H9 (cell line): ENCODE data around the gene GFPT1. TPM values are rescaled to one million over a fixed set of nuclear protein-coding genes. Genes with fewer than 3 reads are reported as not detected.

Experiments used
- DNase-seq: peaks from one replicate; pipeline ENCODE4 v3.0.0-alpha.2; 2017
- H2AFZ ChIP-seq: one replicate; pipeline ENCODE4 v1.6.1; 2013; ENCODE audit warnings: mild to moderate bottlenecking, low read length, control low read depth, moderate library complexity
- H2AK5ac ChIP-seq: 2 replicates; pipeline ENCODE4 v1.6.1; 2013; ENCODE audit warnings: low read length, control low read depth, mixed read lengths; ENCODE audit not compliant: insufficient read length
- H2BK120ac ChIP-seq: one replicate; pipeline ENCODE4 v1.6.1; 2013; ENCODE audit warnings: low read depth, mild to moderate bottlenecking, low read length, control low read depth, inconsistent platforms; ENCODE audit not compliant: poor library complexity, severe bottlenecking
- H2BK12ac ChIP-seq: 2 replicates; pipeline ENCODE4 v1.6.1; 2013; ENCODE audit warnings: low read length, control low read depth, mixed read lengths, low read depth; ENCODE audit not compliant: insufficient read length
- H2BK15ac ChIP-seq: 2 replicates; pipeline ENCODE4 v1.6.1; 2013; ENCODE audit warnings: low read depth, low read length, control low read depth
- H2BK20ac ChIP-seq: one replicate; pipeline ENCODE4 v1.6.1; 2013; ENCODE audit warnings: low read depth, mild to moderate bottlenecking, low read length, control low read depth, inconsistent platforms; ENCODE audit not compliant: poor library complexity, severe bottlenecking
- H2BK5ac ChIP-seq: 2 replicates; pipeline ENCODE4 v1.6.1; 2013; ENCODE audit warnings: low read length, control low read depth, mixed read lengths; ENCODE audit not compliant: insufficient read length
- H3K14ac ChIP-seq: 2 replicates; pipeline ENCODE4 v1.6.1; 2013; ENCODE audit warnings: low read length, control low read depth; ENCODE audit not compliant: insufficient read depth
- H3K18ac ChIP-seq: 2 replicates; pipeline ENCODE4 v1.6.1; 2013; ENCODE audit warnings: low read depth, mild to moderate bottlenecking, mixed read lengths, low read length, control low read depth; ENCODE audit not compliant: insufficient read length
- H3K23ac ChIP-seq: 2 replicates; pipeline ENCODE4 v1.6.1; 2013; ENCODE audit warnings: low read length, control low read depth, mixed read lengths, low read depth; ENCODE audit not compliant: insufficient read length
- H3K23me2 ChIP-seq: 2 replicates; pipeline ENCODE4 v1.6.1; 2013; ENCODE audit warnings: low read depth, mild to moderate bottlenecking, mixed read lengths, low read length, control low read depth; ENCODE audit not compliant: insufficient read length, poor library complexity, severe bottlenecking
- H3K27ac ChIP-seq: 2 replicates; pipeline ENCODE4 v1.5.1; 2013; ENCODE audit warnings: low read length, control low read depth, mixed read lengths, low read depth; ENCODE audit not compliant: insufficient read length
- H3K27me3 ChIP-seq: 2 replicates; pipeline ENCODE4 v1.6.1; 2013; ENCODE audit warnings: low read length, control low read depth, inconsistent platforms; ENCODE audit not compliant: insufficient read depth
- H3K4ac ChIP-seq: 2 replicates; pipeline ENCODE4 v1.6.1; 2013; ENCODE audit warnings: low read depth, mild to moderate bottlenecking, control low read depth, inconsistent platforms, low read length, moderate library complexity
- H3K4me1 ChIP-seq: 2 replicates; pipeline ENCODE4 v1.6.1; 2013; ENCODE audit warnings: low read length, control low read depth, inconsistent platforms; ENCODE audit not compliant: insufficient read depth
- H3K4me2 ChIP-seq: 2 replicates; pipeline ENCODE4 v1.6.1; 2013; ENCODE audit warnings: low read length, control low read depth, mixed read lengths; ENCODE audit not compliant: insufficient read length, insufficient read depth
- H3K56ac ChIP-seq: 2 replicates; pipeline ENCODE4 v1.6.1; 2013; ENCODE audit warnings: low read depth, mild to moderate bottlenecking, mixed read lengths, low read length, control low read depth; ENCODE audit not compliant: insufficient read length
- H3K79me1 ChIP-seq: 2 replicates; pipeline ENCODE4 v1.6.1; 2013; ENCODE audit warnings: low read depth, mild to moderate bottlenecking, moderate library complexity, low read length, control low read depth, inconsistent platforms; ENCODE audit not compliant: insufficient read depth, poor library complexity, severe bottlenecking
- H3K79me2 ChIP-seq: 2 replicates; pipeline ENCODE4 v1.6.1; 2013; ENCODE audit warnings: low read length, control low read depth, inconsistent platforms; ENCODE audit not compliant: insufficient read depth
- H3K9ac ChIP-seq: 2 replicates; pipeline ENCODE4 v1.6.1; 2013; ENCODE audit warnings: low read length, control low read depth, mixed read lengths; ENCODE audit not compliant: insufficient read length; ENCODE audit errors: extremely low read depth
- H3K9me3 ChIP-seq: one replicate; pipeline ENCODE4 v1.6.1; 2013; ENCODE audit warnings: low read depth, low read length, inconsistent platforms; ENCODE audit not compliant: control insufficient read depth
- H3T11ph ChIP-seq: one replicate; pipeline ENCODE4 v1.6.1; 2013; ENCODE audit warnings: mild to moderate bottlenecking, low read length, control low read depth, inconsistent platforms
- H4K20me1 ChIP-seq: one replicate; pipeline ENCODE4 v1.6.1; 2013; ENCODE audit not compliant: control insufficient read depth, insufficient read length, insufficient read depth
- H4K5ac ChIP-seq: 2 replicates; pipeline ENCODE4 v1.6.1; 2013; ENCODE audit warnings: low read depth, mild to moderate bottlenecking, mixed read lengths, low read length, control low read depth; ENCODE audit not compliant: insufficient read length
- H4K8ac ChIP-seq: replicated peaks from 2 replicates; pipeline ENCODE4 v1.6.1; 2013; ENCODE audit warnings: low read length, control low read depth, mixed read lengths, low read depth; ENCODE audit not compliant: insufficient read length
- H4K91ac ChIP-seq: 2 replicates; pipeline ENCODE4 v1.6.1; 2013; ENCODE audit warnings: low read depth, mild to moderate bottlenecking, moderate library complexity, mixed read lengths, low read length, control low read depth; ENCODE audit not compliant: insufficient read length
- H3K27ac Mint-ChIP-seq, 3 experiments: 2 replicates in 2 of 3; 3 replicates in 1 of 3; pipeline ENCODE4 v1.8.0; 2020 to 2021; ENCODE audit warnings: mixed read lengths in 3 of 3, mild to moderate bottlenecking in 1 of 3, moderate library complexity in 1 of 3
- H3K27me3 Mint-ChIP-seq: 2 replicates; pipeline ENCODE4 v1.8.0; 2021; ENCODE audit warnings: low read depth, mild to moderate bottlenecking, moderate library complexity, mixed read lengths
- H3K36me3 Mint-ChIP-seq, 3 experiments: 2 replicates in 2 of 3; 3 replicates in 1 of 3; pipeline ENCODE4 v1.8.0; 2020 to 2021; ENCODE audit warnings: low read depth in 3 of 3, mixed read lengths in 3 of 3; ENCODE audit not compliant: insufficient read depth in 1 of 3
- H3K4me1 Mint-ChIP-seq, 2 experiments: 2 replicates each; pipeline ENCODE4 v1.8.0; 2020; ENCODE audit warnings: mixed read lengths in 2 of 2
- H3K4me3 Mint-ChIP-seq, 2 experiments: 2 replicates in 1 of 2; 3 replicates in 1 of 2; pipeline ENCODE4 v1.8.0; 2020 to 2021; ENCODE audit warnings: mild to moderate bottlenecking in 2 of 2, mixed read lengths in 2 of 2, moderate library complexity in 1 of 2
- H3K9me3 Mint-ChIP-seq, 2 experiments: 2 replicates in 1 of 2; 3 replicates in 1 of 2; pipeline ENCODE4 v1.8.0; 2020; ENCODE audit warnings: mild to moderate bottlenecking in 2 of 2, mixed read lengths in 2 of 2, moderate library complexity in 1 of 2
- WGBS: extraction: QIAGEN DNeasy Blood & Tissue Kit; methylation state at CpG from one replicate; pipeline ENCODE4 v1.1.7; 2013; ENCODE audit warnings: missing lambda C conversion rate, low lambda C conversion rate, mixed read lengths; ENCODE audit not compliant: insufficient read length; ENCODE audit errors: extremely low coverage; 5-methylcytosine and 5-hydroxymethylcytosine counted together
- total RNA-seq: library from RNA; stranded (reverse); gene quantifications from 2 replicates; pipeline ENCODE4 v1.2.1, GENCODE V29; 2021
- TF ChIP-seq, protein P1 (sequence below): fragments of 200-600 bp; sonication (generic); conservative IDR thresholded peaks from 3 replicates; pipeline ENCODE4 v1.8.0; 2021; ENCODE audit warnings: antibody characterized with exemption, mild to moderate bottlenecking

The GFPT1 gene
- total RNA-seq, 1 experiment from 2014 or later, result 84.4 TPM

DNA sequence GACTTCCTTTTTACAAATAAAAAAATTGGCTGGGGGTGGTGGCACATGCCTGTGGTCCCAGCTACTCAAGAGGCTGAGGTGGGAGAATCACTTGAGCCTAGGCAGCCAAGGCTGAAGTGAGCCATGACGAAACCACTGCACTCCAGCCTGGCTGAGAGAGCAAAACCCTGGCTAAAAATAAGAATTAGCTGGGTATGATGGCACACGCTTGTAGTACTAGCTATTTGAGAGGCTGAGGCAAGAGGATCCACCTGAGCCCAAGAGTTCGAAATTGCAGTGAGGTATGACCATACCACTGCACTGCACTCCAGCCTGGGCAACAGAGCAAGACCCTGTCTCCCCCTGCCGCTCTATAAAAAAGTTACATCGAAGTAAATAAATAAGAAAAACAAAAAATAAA, 33.7 kb downstream of the GFPT1 start:
- Histone ChIP-seq H2AFZ (no peak overlapping the region), H2BK5ac (no peak overlapping the region), H3K14ac (no peak overlapping the region), H3K4me1 (peaks cover 2% of the 10 kb centered on the region; the same call in 1 of the 2 replicates), H3K56ac (no peak overlapping the region), H2BK120ac (no peak overlapping the region), H3K27ac (no peak overlapping the region), H4K20me1 (no peaks in the 10 kb centered on the region), H2BK20ac (no peak overlapping the region), H3K79me1 (no peaks in the 10 kb centered on the region), H4K8ac (no peak overlapping the region), H3K4me2 (no peak overlapping the region), H2AK5ac (no peak overlapping the region), H3K79me2 (no peaks in the 10 kb centered on the region), H4K91ac (no peak overlapping the region), H3K4ac (no peak overlapping the region), H3T11ph (no peak overlapping the region), H3K23me2 (no peaks in the 10 kb centered on the region), H3K27me3 (no peaks in the 10 kb centered on the region), H3K9ac (no peak overlapping the region), H3K23ac (no peak overlapping the region), H2BK15ac (no peak overlapping the region), H3K18ac (no peak overlapping the region), H4K5ac (no peak overlapping the region), H3K9me3 (no peaks in the 10 kb centered on the region), H2BK12ac (no peak overlapping the region)
- WGBS, result no CpG with 5 or more reads among the region's 5 CpGs
- H3K4me3 Mint-ChIP-seq, result no peak overlapping the region
- TF ChIP-seq, protein P1, sequence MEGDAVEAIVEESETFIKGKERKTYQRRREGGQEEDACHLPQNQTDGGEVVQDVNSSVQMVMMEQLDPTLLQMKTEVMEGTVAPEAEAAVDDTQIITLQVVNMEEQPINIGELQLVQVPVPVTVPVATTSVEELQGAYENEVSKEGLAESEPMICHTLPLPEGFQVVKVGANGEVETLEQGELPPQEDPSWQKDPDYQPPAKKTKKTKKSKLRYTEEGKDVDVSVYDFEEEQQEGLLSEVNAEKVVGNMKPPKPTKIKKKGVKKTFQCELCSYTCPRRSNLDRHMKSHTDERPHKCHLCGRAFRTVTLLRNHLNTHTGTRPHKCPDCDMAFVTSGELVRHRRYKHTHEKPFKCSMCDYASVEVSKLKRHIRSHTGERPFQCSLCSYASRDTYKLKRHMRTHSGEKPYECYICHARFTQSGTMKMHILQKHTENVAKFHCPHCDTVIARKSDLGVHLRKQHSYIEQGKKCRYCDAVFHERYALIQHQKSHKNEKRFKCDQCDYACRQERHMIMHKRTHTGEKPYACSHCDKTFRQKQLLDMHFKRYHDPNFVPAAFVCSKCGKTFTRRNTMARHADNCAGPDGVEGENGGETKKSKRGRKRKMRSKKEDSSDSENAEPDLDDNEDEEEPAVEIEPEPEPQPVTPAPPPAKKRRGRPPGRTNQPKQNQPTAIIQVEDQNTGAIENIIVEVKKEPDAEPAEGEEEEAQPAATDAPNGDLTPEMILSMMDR, result no peak
- H3K27ac Mint-ChIP-seq, result no peak overlapping the region
- H3K36me3 Mint-ChIP-seq, result peaks cover 27 to 71% (median 68%) of the 10 kb centered on the region in 3 experiments
- no peak for DNase-seq
- H3K4me1 Mint-ChIP-seq, result peaks cover 10 to 16% of the 10 kb centered on the region in 2 experiments
- no peaks in the 10 kb centered on the region for H3K27me3 Mint-ChIP-seq
- no peaks in the 10 kb centered on the region for H3K9me3 Mint-ChIP-seq
